Ovary (tissue), 9 donors: ENCODE measurements around the gene ABCG5. TPM values are rescaled to one million over a fixed set of nuclear protein-coding genes. Genes with fewer than 3 reads are reported as not detected.

Source experiments
- DNase-seq, 5 donors: peaks; one replicate each; pipeline ENCODE4 v3.0.0-alpha.2; 2019 to 2020
- H3K27ac ChIP-seq, 2 donors: fragments of 200-600 bp; one replicate each; pipeline versions ENCODE4 v1.5.1 to v1.8.0; 2019 to 2022
- H3K27me3 ChIP-seq: fragments of 200-600 bp; one replicate; pipeline ENCODE4 v1.8.0; 2022
- H3K36me3 ChIP-seq: fragments of 200-600 bp; sonication (generic); one replicate; pipeline ENCODE4 v1.5.1; 2019
- H3K4me1 ChIP-seq: one replicate; pipeline ENCODE4 v1.8.1; 2013; ENCODE audit warnings: mild to moderate bottlenecking, moderate library complexity; ENCODE audit not compliant: insufficient read depth
- H3K4me3 ChIP-seq: fragments of 200-600 bp; sonication (generic); one replicate; pipeline ENCODE4 v1.5.1; 2017
- H3K9me3 ChIP-seq, 2 donors: fragments of 200-600 bp in 1 of 2; sonication (generic) in 1 of 2; one replicate each; pipeline versions ENCODE4 v1.5.1 to v1.8.1; 2013 to 2019; ENCODE audit warnings: mild to moderate bottlenecking in 1 of 2, moderate library complexity in 1 of 2
- EP300 ChIP-seq: sonication (generic); formaldehyde crosslinking; IDR thresholded peaks from one replicate; pipeline ENCODE4 v1.6.1; 2017; ENCODE audit warnings: antibody characterized with exemption
- POLR2A ChIP-seq: fragments of 450-650 bp; IDR thresholded peaks from one replicate; pipeline ENCODE4 v1.6.1; 2017; ENCODE audit warnings: antibody characterized with exemption, mild to moderate bottlenecking, moderate library complexity
- WGBS, 3 donors: extraction: QIAGEN DNeasy Blood & Tissue Kit in 1 of 3; methylation state at CpG; one replicate each; pipeline versions ENCODE4 v1.1.5 to v1.1.7; 2013 to 2017; 5-methylcytosine and 5-hydroxymethylcytosine counted together
- intact Hi-C, 4 donors: fragments of 100-400 bp; cut with DNase I; formaldehyde crosslinking; loops; one replicate each; pipeline versions ENCODE4 v1.11.0 to v1.15.1; 2022 to 2023
- polyA plus RNA-seq, 2 donors: library from polyadenylated mRNA; stranded (reverse); fragments of 200-250 nt in 1 of 2; fragments of 350-450 nt in 1 of 2; fragmentation: Illumina TruSeq in 1 of 2; extraction: RNeasy Lipid Tissue Mini Kit (QIAGEN cat#74804) in 1 of 2; gene quantifications; one replicate each; pipeline ENCODE4 v1.2.3, GENCODE V29; 2013 to 2014
- total RNA-seq, 7 donors: library from RNA; depleted of rRNA in 2 of 7; stranded (reverse); fragments of >200 nt in 2 of 7; fragmentation: NEBNext Ultra II Directional in 3 of 7; extraction: Animal tissue kit (Norgen Biotek cat#: 25700) in 3 of 7; gene quantifications; one replicate each; pipeline versions ENCODE4 v1.1.0 to v1.2.4, GENCODE V29; 2016 to 2023
- TF ChIP-seq, protein P1 (sequence below), 3 donors: fragments of 450-650 bp in 2 of 3; fragments of 200-600 bp in 1 of 3; IDR thresholded peaks; one replicate each; pipeline versions ENCODE4 v1.5.1 to v1.8.0; 2016 to 2022; ENCODE audit warnings: antibody characterized with exemption in 3 of 3, mild to moderate bottlenecking in 1 of 3
- donor health status: DM: no; HTN: no; CAD: no; lungs with moderate emphysema.
- donor health status: DM: no; HTN: no; CAD: no.
- donor health status: Bipolar disorder and iron deficiency.
- donor health status: DM: yes; HTN: yes; CAD: no.
- donor health status: DM: no; HTN: no; CAD: no.
- donor health status: DM: yes; HTN: yes; CAD: no.

ABCG5 gene
- total and polyA plus RNA-seq, 9 donors, result 0.10 TPM; not detected in 8

GRCh38 chr2:43846140-43846793, 7.6 kb upstream of the ABCG5 start:
- no peak for TF ChIP-seq POLR2A
- H3K36me3 ChIP-seq, result no peaks in the 10 kb centered on the region
- H3K27ac ChIP-seq, result no peak overlapping the region
- intact Hi-C loops, result no loop called here
- DNase-seq, result no peak
- H3K4me1 ChIP-seq, result no peaks in the 10 kb centered on the region
- WGBS, 3 donors, result 89 to 92% (median 92%) methylated on average over 5 of the region's 5 CpGs
- H3K9me3 ChIP-seq, result no peaks in the 10 kb centered on the region
- H3K4me3 ChIP-seq, result no peak overlapping the region
- no peaks in the 10 kb centered on the region for H3K27me3 ChIP-seq

- Histone ChIP-seq H3K27me3 (no peaks in the 10 kb centered on the region), H3K4me1 (no peaks in the 10 kb centered on the region), H3K9me3 (no peaks in the 10 kb centered on the region), H3K27ac (no peak overlapping the region), H3K4me3 (no peak overlapping the region), H3K36me3 (no peaks in the 10 kb centered on the region)
- intact Hi-C loops, result no loop called here
- 71 to 81% (median 75%) methylated on average over 1 of the region's 1 CpG for WGBS, 3 donors
- DNase-seq, result no peak
- no peak for TF ChIP-seq EP300
- TF ChIP-seq POLR2A, result no peak
- TF ChIP-seq, protein P1, sequence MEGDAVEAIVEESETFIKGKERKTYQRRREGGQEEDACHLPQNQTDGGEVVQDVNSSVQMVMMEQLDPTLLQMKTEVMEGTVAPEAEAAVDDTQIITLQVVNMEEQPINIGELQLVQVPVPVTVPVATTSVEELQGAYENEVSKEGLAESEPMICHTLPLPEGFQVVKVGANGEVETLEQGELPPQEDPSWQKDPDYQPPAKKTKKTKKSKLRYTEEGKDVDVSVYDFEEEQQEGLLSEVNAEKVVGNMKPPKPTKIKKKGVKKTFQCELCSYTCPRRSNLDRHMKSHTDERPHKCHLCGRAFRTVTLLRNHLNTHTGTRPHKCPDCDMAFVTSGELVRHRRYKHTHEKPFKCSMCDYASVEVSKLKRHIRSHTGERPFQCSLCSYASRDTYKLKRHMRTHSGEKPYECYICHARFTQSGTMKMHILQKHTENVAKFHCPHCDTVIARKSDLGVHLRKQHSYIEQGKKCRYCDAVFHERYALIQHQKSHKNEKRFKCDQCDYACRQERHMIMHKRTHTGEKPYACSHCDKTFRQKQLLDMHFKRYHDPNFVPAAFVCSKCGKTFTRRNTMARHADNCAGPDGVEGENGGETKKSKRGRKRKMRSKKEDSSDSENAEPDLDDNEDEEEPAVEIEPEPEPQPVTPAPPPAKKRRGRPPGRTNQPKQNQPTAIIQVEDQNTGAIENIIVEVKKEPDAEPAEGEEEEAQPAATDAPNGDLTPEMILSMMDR (IDR thresholded peaks at IDR 0.05), result no peak
Observed at GRCh38 chr2:43845181-43845580, 6.5 kb upstream of the ABCG5 start.

GRCh38 chr2:43842866-43843226, 4.2 kb upstream of the ABCG5 start:
- no peaks in the 10 kb centered on the region for H3K27me3 ChIP-seq
- H3K27ac ChIP-seq, result no peak overlapping the region
- no peak for DNase-seq
- H3K4me1 ChIP-seq, result no peaks in the 10 kb centered on the region
- no peaks in the 10 kb centered on the region for H3K36me3 ChIP-seq
- H3K4me3 ChIP-seq, result no peak overlapping the region
- H3K9me3 ChIP-seq, result no peaks in the 10 kb centered on the region
- TF ChIP-seq EP300 (no peak), POLR2A (no peak)
- TF ChIP-seq, protein P1 (IDR thresholded peaks at IDR 0.05), result no peak
- 88 to 92% (median 91%) methylated on average over 9 of the region's 9 CpGs for WGBS, 3 donors
- intact Hi-C loops, result no loop called here

DNA sequence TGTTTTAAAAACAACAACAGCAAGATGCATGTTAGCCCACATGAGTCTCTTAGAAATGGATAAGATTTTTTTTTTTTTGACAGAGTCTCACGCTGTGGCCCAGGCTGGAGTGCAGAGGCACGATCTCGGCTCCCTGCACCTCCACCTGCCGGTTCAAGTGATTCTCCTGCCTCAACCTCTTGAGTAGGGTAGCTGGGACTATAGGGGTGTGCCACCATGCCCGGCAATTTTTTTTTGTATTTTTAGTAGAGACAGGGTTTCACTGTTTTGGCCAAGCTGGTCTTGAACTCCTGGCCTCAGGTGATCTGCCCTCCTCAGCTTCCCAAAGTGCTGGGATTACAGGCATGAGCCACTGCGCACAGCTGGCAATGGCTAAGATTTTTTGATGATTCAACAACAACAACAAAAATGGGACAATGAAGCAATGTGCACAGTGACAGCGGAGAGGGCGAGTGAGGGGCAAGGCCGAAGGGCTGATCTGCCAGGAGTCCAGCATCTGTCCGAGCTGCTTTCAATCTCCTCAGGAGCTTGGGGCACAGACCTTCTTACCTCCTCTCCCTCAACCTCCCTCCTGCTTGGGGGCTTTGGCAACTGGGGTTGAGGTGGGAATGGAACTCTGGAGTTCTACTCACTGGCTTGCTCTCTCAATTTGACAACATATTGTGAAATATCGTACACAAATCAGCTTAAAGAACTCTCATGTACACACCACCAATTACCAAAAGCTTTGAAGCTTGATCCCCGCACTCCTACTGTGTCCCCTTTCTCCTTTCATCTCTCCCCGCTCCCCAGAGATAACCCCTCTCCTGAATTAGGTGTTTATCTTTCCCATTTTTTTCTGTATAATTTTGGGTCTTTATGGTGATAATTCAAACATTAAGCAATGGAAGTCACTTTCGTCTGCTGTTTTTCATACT, 3.6 kb upstream of the ABCG5 start:
- no peak overlapping the region for H3K4me3 ChIP-seq
- no peak for TF ChIP-seq EP300
- TF ChIP-seq POLR2A, result no peak
- TF ChIP-seq, protein P1 (IDR thresholded peaks at IDR 0.05), result no peak
- no peaks in the 10 kb centered on the region for H3K27me3 ChIP-seq
- H3K27ac ChIP-seq, result no peak overlapping the region
- H3K36me3 ChIP-seq, result no peaks in the 10 kb centered on the region
- H3K9me3 ChIP-seq, result no peaks in the 10 kb centered on the region
- 90 to 91% (median 91%) methylated on average over 14 of the region's 14 CpGs for WGBS, 3 donors
- intact Hi-C loops, result no loop called here
- DNase-seq, result no peak
- H3K4me1 ChIP-seq, result no peaks in the 10 kb centered on the region

DNA sequence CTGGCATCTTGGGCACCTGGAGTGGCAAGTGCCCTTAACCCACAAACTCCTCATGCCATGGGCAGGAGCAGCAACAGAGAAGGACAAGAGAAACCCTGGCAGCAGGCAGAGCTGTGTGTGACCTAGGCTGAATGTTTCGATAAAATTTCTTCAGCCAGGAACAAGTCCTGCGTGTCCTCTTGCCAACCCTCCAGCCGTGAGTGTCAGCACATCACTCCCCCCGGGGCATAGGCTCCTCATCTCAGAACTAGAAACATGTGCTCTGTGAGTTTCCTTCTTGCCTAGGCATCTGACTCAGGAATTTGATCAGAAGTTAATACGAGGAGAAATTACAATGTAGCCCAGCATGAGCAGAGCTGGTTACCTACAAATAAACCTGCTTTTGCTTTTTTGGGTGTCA, 2.3 kb upstream of the ABCG5 start:
- 38 to 66% (median 61%) methylated on average over 5 of the region's 5 CpGs for WGBS, 3 donors
- intact Hi-C loops, result no loop called here
- no peak for TF ChIP-seq EP300
- TF ChIP-seq, protein P1 (IDR thresholded peaks at IDR 0.05), result no peak
- no peak for TF ChIP-seq POLR2A
- H3K27me3 ChIP-seq, result no peaks in the 10 kb centered on the region
- H3K9me3 ChIP-seq, result no peaks in the 10 kb centered on the region
- no peaks in the 10 kb centered on the region for H3K4me1 ChIP-seq
- H3K4me3 ChIP-seq, result no peak overlapping the region
- H3K36me3 ChIP-seq, result no peaks in the 10 kb centered on the region
- no peak for DNase-seq
- no peak overlapping the region for H3K27ac ChIP-seq
